GM12878 (cell line): ENCODE data around the gene BNIP2.

ENCODE experiments used
- BHLHE40 ChIP-seq, 2 experiments: fragments of 450-650 bp in 1 of 2; IDR thresholded peaks; 2 replicates each; pipeline ENCODE4 v1.6.1; 2011 to 2017; ENCODE audit warnings: low read depth in 2 of 2, borderline replicate concordance in 1 of 2, improper control_type of control experiment in 1 of 2, low read length in 1 of 2, mild to moderate bottlenecking in 1 of 2
- CEBPB ChIP-seq, 2 experiments: fragments of 150-350 bp in 1 of 2; IDR thresholded peaks; 2 replicates each; pipeline ENCODE4 v1.6.1; 2012 to 2014; ENCODE audit warnings: low read depth in 2 of 2, low read length in 2 of 2, borderline replicate concordance in 1 of 2, inconsistent platforms in 1 of 2
- CHD2 ChIP-seq: IDR thresholded peaks from 2 replicates; pipeline ENCODE4 v1.6.1; 2011; ENCODE audit warnings: low read depth, low read length, improper control_type of control experiment, borderline replicate concordance
- CTCF ChIP-seq, 3 experiments: IDR thresholded peaks in 2 of 3; conservative IDR thresholded peaks in 1 of 3; 2 replicates each; pipeline ENCODE4 v1.5.1; 2011; ENCODE audit warnings: low read depth in 3 of 3, low read length in 3 of 3, mild to moderate bottlenecking in 3 of 3, control low read depth in 2 of 3, moderate library complexity in 2 of 3, inconsistent platforms in 1 of 3, mixed read lengths in 1 of 3; ENCODE audit not compliant: control insufficient read depth in 2 of 3, insufficient read depth in 1 of 3; ENCODE audit errors: extremely low read depth in 1 of 3
- EZH2 ChIP-seq: IDR thresholded peaks from 2 replicates; pipeline ENCODE4 v1.6.1; 2012; ENCODE audit warnings: low read depth, mild to moderate bottlenecking, control low read depth, inconsistent platforms, low read length, borderline replicate concordance; ENCODE audit not compliant: control insufficient read depth
- FOXM1 ChIP-seq: IDR thresholded peaks from 2 replicates; pipeline ENCODE4 v1.6.1; 2012; ENCODE audit warnings: low read depth, mild to moderate bottlenecking, inconsistent platforms, low read length, moderate library complexity
- HDAC6 ChIP-seq: fragments of 200-600 bp; sonication (generic); IDR thresholded peaks from one replicate; pipeline ENCODE4 v1.8.0; 2017; ENCODE audit warnings: antibody characterized with exemption; ENCODE audit not compliant: unreplicated experiment
- HDGF ChIP-seq: fragments of 450-650 bp; IDR thresholded peaks from 2 replicates; pipeline ENCODE4 v1.6.1; 2016; ENCODE audit warnings: antibody characterized with exemption
- NFYB ChIP-seq: IDR thresholded peaks from 2 replicates; pipeline ENCODE4 v1.6.1; 2011; ENCODE audit warnings: low read depth, mild to moderate bottlenecking, low read length, improper control_type of control experiment, moderate library complexity; ENCODE audit not compliant: insufficient read depth
- POLR2AphosphoS5 ChIP-seq: IDR thresholded peaks from 2 replicates; pipeline ENCODE4 v1.6.1; 2011; ENCODE audit warnings: mild to moderate bottlenecking, low read length, inconsistent platforms
- SP1 ChIP-seq: IDR thresholded peaks from one replicate; pipeline ENCODE4 v1.6.1; 2011; ENCODE audit warnings: low read depth, low read length
- TCF7 ChIP-seq: IDR thresholded peaks from 2 replicates; pipeline ENCODE4 v1.6.1; 2014; ENCODE audit warnings: antibody characterized with exemption, borderline replicate concordance
- YY1 ChIP-seq: IDR thresholded peaks from 2 replicates; pipeline ENCODE4 v1.6.1; 2011; ENCODE audit warnings: low read depth, mild to moderate bottlenecking, low read length
- ZNF622 ChIP-seq: fragments of 450-650 bp; IDR thresholded peaks from 2 replicates; pipeline ENCODE4 v1.6.1; 2017; ENCODE audit warnings: mild to moderate bottlenecking, inconsistent platforms

- TF ChIP-seq YY1: no peak
- TF ChIP-seq NFYB: no peak
- no peak for TF ChIP-seq FOXM1
- no peak for TF ChIP-seq CTCF (IDR thresholded peaks at IDR 0.05 in 2 of 3, conservative IDR thresholded peaks at IDR 0.05 in 1 of 3; ENCODE audit: control insufficient read depth in 2 of 3, extremely low read depth in 1 of 3, insufficient read depth in 1 of 3, low read depth in 3 of 3, low read length in 3 of 3)
- TF ChIP-seq CHD2: no peak
- TF ChIP-seq POLR2AphosphoS5: no peak
- TF ChIP-seq BHLHE40 (IDR thresholded peaks at IDR 0.05; ENCODE audit: borderline replicate concordance in 1 of 2, low read depth in 2 of 2, low read length in 1 of 2): no peak
- no peak for TF ChIP-seq SP1
- no peak for TF ChIP-seq TCF7
- TF ChIP-seq HDAC6: no peak
- TF ChIP-seq CEBPB (IDR thresholded peaks at IDR 0.05; ENCODE audit: borderline replicate concordance in 1 of 2, low read depth in 2 of 2, low read length in 2 of 2): no peak
- TF ChIP-seq HDGF: no peak
- TF ChIP-seq ZNF622: no peak
- no peak for TF ChIP-seq EZH2
Observed at GRCh38 chr15:59676565-59676964, 12.6 kb downstream of the BNIP2 start.
